Measurements from ENCODE around the gene NKIRAS1. TPM values are rescaled to one million over a fixed set of nuclear protein-coding genes. Genes with fewer than 3 reads are reported as not detected.
A peak's percentile ranks its signal among the peaks of the same experiment; 100 is the strongest.
"Not testable (repeated sequence)": the region's sequence is repeated elsewhere in the genome, so short reads cannot be mapped to it uniquely, and the experiment has no call there.

The NKIRAS1 gene
- total RNA-seq, 4 donors from 2014 or later: 23.4 to 29.4 (median 26.8) TPM

- no peak for TF ChIP-seq POLR2A (IDR thresholded peaks at IDR 0.05; ENCODE audit: low read depth)
- TF ChIP-seq POLR2AphosphoS5 (IDR thresholded peaks at IDR 0.05): no peak
- no peak for TF ChIP-seq EP300 (IDR thresholded peaks at IDR 0.05)
- TF ChIP-seq CTCF (IDR thresholded peaks at IDR 0.05): no peak
- Histone ChIP-seq H3K27ac (replicated peaks in 1 of 4) (no peak overlapping the region), H3K27me3 (no peaks in the 10 kb centered on the region), H3K4me3 (no peak overlapping the region), H3K9me3 (no peaks in the 10 kb centered on the region), H3K36me3 (no peaks in the 10 kb centered on the region), H3K4me1 (peaks cover 38 to 65% (median 58%) of the 10 kb centered on the region in 4 donors)
- 71% methylated on average over 6 of the region's 6 CpGs for WGBS
- intact Hi-C loops (cut with DNase I): no loop called here
- DNase-seq (ENCODE audit: extremely low spot score): peak; percentile 70
Measured at GRCh38 chr3:23874359-23875112, 42.3 kb downstream of the NKIRAS1 start.

- no peak for DNase-seq (ENCODE audit: extremely low spot score)
- TF ChIP-seq EP300 (IDR thresholded peaks at IDR 0.05) (no peak), CTCF (IDR thresholded peaks at IDR 0.05) (no peak), POLR2AphosphoS5 (IDR thresholded peaks at IDR 0.05) (no peak), POLR2A (IDR thresholded peaks at IDR 0.05; ENCODE audit: low read depth) (no peak)
- Histone ChIP-seq H3K4me1 (peaks cover 38 to 66% (median 58%) of the 10 kb centered on the region in 4 donors), H3K27me3 (no peaks in the 10 kb centered on the region), H3K27ac (replicated peaks in 1 of 4) (no peak overlapping the region), H3K9me3 (no peaks in the 10 kb centered on the region), H3K36me3 (no peaks in the 10 kb centered on the region), H3K4me3 (no peak overlapping the region)
- intact Hi-C loops (cut with DNase I): no loop called here
- WGBS: 65% methylated on average over 2 of the region's 2 CpGs
Measured at GRCh38 chr3:23873941-23874340, 42.8 kb downstream of the NKIRAS1 start.

GRCh38 chr3:23872330-23872729 is 44.5 kb downstream of the NKIRAS1 start:
- intact Hi-C loops (cut with DNase I): no loop called here
- Histone ChIP-seq H3K27ac (replicated peaks in 1 of 4) (no peak overlapping the region), H3K36me3 (no peaks in the 10 kb centered on the region), H3K4me3 (no peak overlapping the region), H3K9me3 (no peaks in the 10 kb centered on the region), H3K4me1 (peaks cover 38 to 64% (median 59%) of the 10 kb centered on the region in 4 donors), H3K27me3 (no peaks in the 10 kb centered on the region)
- 92% methylated on average over 3 of the region's 3 CpGs for WGBS
- DNase-seq (ENCODE audit: extremely low spot score): no peak
- no peak for TF ChIP-seq EP300 (IDR thresholded peaks at IDR 0.05)
- no peak for TF ChIP-seq POLR2AphosphoS5 (IDR thresholded peaks at IDR 0.05)
- TF ChIP-seq CTCF (IDR thresholded peaks at IDR 0.05): no peak
- no peak for TF ChIP-seq POLR2A (IDR thresholded peaks at IDR 0.05; ENCODE audit: low read depth)

GRCh38 chr3:23871361-23871760 is 45.4 kb downstream of the NKIRAS1 start:
- H3K9me3 ChIP-seq; DNase-seq (ENCODE audit: extremely low spot score); intact Hi-C loops (cut with DNase I); H3K36me3 ChIP-seq; H3K27me3 ChIP-seq; H3K4me3 ChIP-seq; H3K27ac ChIP-seq (replicated peaks in 1 of 4): not testable (repeated sequence)
- H3K4me1 ChIP-seq: peaks cover 38 to 66% (median 57%) of the 10 kb centered on the region in 4 donors
- WGBS: 97% methylated on average over 13 of the region's 34 CpGs

- H3K9me3 ChIP-seq; H3K4me3 ChIP-seq; H3K27me3 ChIP-seq; H3K27ac ChIP-seq (replicated peaks in 1 of 4); H3K36me3 ChIP-seq; intact Hi-C loops (cut with DNase I); DNase-seq (ENCODE audit: extremely low spot score): not testable (repeated sequence)
- WGBS: 82% methylated on average over 4 of the region's 5 CpGs
- peaks cover 44 to 66% (median 58%) of the 10 kb centered on the region in 4 donors for H3K4me1 ChIP-seq
Measured at GRCh38 chr3:23870663-23871043, 46.1 kb downstream of the NKIRAS1 start.

Measured in esophagus muscularis mucosa (tissue), 4 donors.